Cardiac muscle cell (in vitro differentiated cells and primary cell): ENCODE results near the gene LUC7L. TPM values are rescaled to one million over a fixed set of nuclear protein-coding genes. Genes with fewer than 3 reads are reported as not detected.

ENCODE experiments used
- DNase-seq, 2 donors: peaks; one replicate each; pipeline versions ENCODE4 v3.0.0 to v3.0.0-alpha.2; 2010 to 2017; ENCODE audit warnings: low read depth in 1 of 2, low spot score in 1 of 2
- H3K27ac ChIP-seq: fragments of 200-600 bp; sonication (generic); 2 replicates; pipeline ENCODE4 v1.5.1; 2016
- H3K27me3 ChIP-seq: fragments of 200-600 bp; sonication (generic); 2 replicates; pipeline ENCODE4 v1.6.0; 2016; ENCODE audit warnings: control low read depth
- H3K36me3 ChIP-seq: fragments of 200-600 bp; sonication (generic); 2 replicates; pipeline ENCODE4 v1.5.1; 2016; ENCODE audit warnings: control low read depth
- H3K4me1 ChIP-seq: fragments of 200-600 bp; sonication (generic); 2 replicates; pipeline ENCODE4 v1.8.1; 2017; ENCODE audit warnings: low read depth, mild to moderate bottlenecking, mixed run types
- H3K4me3 ChIP-seq: fragments of 200-600 bp; sonication (generic); 2 replicates; pipeline ENCODE4 v1.5.1; 2016; ENCODE audit warnings: mild to moderate bottlenecking
- H3K9me3 ChIP-seq: fragments of 200-600 bp; sonication (generic); 2 replicates; pipeline ENCODE4 v1.5.1; 2017; ENCODE audit warnings: low read depth, mild to moderate bottlenecking, control low read depth
- CTCF ChIP-seq: IDR thresholded peaks from 2 replicates; pipeline ENCODE4 v1.5.1; 2012; ENCODE audit warnings: low read depth, mild to moderate bottlenecking, low read length
- polyA plus RNA-seq: library from polyadenylated mRNA; unstranded; fragments of >200 nt; fragmentation: Nextera tagmentation; extraction: Ambion mirVana; gene quantifications from 2 replicates; pipeline ENCODE4 v1.2.1, GENCODE V29; 2016
- total RNA-seq: library from RNA; depleted of rRNA; stranded (reverse); fragments of >200 nt; gene quantifications from 2 replicates; pipeline ENCODE4 v1.2.3, GENCODE V29; 2016

LUC7L gene
- total and polyA plus RNA-seq, 2 experiments from 2014 or later: 91.0 to 158 TPM

DNA sequence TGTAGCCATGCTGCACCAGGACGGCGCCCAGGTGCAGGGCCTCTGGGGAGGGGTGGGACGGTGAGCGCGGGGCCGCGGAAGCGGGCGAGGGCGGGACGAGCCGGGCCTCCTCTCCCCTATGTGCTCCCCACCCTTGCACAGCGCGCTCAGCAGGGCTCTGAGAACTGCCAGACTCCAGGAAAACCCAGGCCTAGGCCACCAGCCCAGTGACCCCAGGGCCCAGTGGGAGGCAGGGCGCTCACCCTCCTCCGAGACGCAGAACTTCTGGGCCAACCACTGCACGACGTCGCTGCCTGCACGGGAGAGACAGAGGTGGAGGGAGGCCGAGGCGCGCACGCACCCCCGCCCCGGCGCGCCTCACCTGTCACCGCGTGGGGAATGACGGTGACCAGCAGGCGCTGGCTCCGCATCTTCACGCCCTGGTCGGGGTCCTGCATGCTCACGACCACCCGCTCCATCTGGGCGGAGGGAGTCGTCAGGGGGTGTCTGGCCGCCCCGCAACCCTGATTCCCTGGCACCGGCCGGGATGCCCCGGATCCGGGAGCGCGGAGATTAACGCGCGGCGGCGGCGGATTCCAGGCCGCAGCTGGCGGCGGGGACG, 45.9 kb upstream of the LUC7L start:
- DNase-seq: peak in 1 of 2 donors; percentile 33
- peaks cover 54% of the 10 kb centered on the region for H3K27me3 ChIP-seq
- no peaks in the 10 kb centered on the region for H3K36me3 ChIP-seq

GRCh38 chr16:273547-274421, 44.5 kb upstream of the LUC7L start:
- Histone ChIP-seq H3K27ac (no peak overlapping the region), H3K9me3 (no peaks in the 10 kb centered on the region), H3K4me1 (no peaks in the 10 kb centered on the region), H3K36me3 (no peaks in the 10 kb centered on the region), H3K27me3 (peaks cover 43% of the 10 kb centered on the region), H3K4me3 (no peak overlapping the region)
- no peak for TF ChIP-seq CTCF
- no peak for DNase-seq

More for the DNA sequence above, 45.9 kb upstream of the LUC7L start:
- no peak for TF ChIP-seq CTCF
- peak overlapping the region; percentile 33 for H3K4me3 ChIP-seq
- H3K27ac ChIP-seq: no peak overlapping the region
- no peaks in the 10 kb centered on the region for H3K9me3 ChIP-seq
- H3K4me1 ChIP-seq: no peaks in the 10 kb centered on the region

DNA sequence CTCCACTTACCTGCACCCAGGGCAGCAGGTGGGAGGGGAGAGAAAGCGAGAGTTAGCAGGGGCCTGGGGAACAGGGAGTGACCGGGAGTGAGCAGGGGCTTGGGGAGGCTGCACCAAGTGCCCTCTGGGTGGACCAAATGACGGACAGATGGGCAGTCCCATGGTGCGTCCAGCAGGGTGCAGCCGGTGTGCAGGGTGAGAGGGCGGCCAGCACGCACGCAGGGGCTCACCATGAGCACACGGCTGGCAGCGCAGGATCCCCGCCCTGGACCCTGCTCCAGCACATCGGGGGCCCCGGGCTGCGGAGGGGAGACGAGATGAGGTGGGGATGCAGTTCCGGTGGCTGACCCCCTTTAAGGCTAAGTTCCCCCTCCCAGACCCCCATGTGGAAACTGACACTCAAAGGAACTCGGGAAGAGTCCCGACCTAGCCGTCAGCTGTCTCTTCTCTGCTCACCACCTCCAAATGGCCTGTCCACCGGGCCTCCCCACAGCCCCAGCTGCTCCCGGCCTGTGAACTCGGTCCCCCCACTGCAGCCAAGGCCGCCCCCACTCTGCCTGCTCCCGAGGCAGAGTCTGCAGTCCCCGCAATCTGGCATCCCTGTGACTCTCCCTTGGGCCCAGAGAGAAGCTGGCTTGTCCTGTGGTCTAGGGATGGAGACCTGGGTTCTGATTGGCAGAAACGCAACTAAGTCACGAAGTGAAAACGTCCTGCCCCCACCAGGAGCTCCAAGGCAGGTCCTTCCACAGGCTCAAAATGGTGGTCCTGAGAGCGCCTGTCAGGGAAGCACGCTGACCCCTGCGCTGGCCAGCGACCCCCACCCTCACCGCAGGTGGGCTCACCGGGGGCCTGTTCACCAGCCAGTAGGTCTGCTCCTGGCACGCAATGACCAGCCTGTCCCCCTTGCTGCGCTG, 43.6 kb upstream of the LUC7L start:
- no peak for DNase-seq
- Histone ChIP-seq H3K36me3 (no peaks in the 10 kb centered on the region), H3K27ac (no peak overlapping the region), H3K27me3 (peaks cover 37% of the 10 kb centered on the region), H3K9me3 (no peaks in the 10 kb centered on the region), H3K4me1 (no peaks in the 10 kb centered on the region), H3K4me3 (no peak overlapping the region)
- no peak for TF ChIP-seq CTCF

DNA sequence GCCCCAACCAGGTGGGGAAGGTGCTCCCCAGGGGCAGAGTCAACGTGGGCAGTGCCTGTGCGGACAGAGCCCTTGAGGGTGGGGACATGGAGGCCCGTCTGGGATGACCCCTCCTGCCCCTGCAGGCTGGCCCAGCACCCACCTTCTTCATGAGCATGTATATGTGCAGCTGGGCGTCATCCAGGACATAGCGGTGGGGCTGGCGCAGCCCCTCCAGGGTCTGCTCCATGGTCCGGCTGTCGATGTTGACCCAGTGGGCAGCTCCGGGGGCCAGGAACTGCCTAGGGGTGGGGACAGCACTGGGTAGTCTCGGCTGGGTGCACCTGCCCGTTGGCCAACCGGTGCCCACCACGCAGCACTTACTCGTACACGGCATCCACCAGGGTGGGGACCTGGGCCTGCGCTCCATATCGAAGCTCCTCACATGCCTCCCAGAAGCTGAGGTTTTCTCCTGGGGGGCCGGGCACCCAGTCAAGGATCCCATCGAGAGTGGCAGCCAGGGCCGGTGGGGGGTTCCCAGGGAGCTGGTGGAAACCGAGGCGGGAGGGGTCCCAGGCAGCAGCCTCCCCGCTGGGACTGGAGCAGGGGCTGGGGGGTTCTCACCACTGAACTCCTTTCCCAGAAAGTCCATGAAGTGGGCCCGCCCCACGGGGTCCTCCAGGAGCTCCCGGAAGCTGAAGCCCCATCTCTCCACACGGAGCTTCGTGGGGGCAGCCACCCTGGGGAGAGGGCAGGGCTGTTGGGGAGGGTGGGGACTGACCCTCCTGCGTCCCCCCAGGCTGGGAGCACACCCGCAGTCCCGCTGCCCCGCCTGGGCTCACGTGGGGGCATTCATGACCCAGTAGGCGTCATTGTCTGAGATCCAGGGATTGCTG, 41.4 kb upstream of the LUC7L start:
- no peak for DNase-seq
- H3K4me1 ChIP-seq: no peaks in the 10 kb centered on the region
- H3K36me3 ChIP-seq: no peaks in the 10 kb centered on the region
- TF ChIP-seq CTCF: no peak
- H3K4me3 ChIP-seq: no peak overlapping the region
- H3K27ac ChIP-seq: no peak overlapping the region
- peaks cover 20% of the 10 kb centered on the region for H3K27me3 ChIP-seq
- H3K9me3 ChIP-seq: no peaks in the 10 kb centered on the region
